ENCODE measurements around the gene SINHCAF.

DNA sequence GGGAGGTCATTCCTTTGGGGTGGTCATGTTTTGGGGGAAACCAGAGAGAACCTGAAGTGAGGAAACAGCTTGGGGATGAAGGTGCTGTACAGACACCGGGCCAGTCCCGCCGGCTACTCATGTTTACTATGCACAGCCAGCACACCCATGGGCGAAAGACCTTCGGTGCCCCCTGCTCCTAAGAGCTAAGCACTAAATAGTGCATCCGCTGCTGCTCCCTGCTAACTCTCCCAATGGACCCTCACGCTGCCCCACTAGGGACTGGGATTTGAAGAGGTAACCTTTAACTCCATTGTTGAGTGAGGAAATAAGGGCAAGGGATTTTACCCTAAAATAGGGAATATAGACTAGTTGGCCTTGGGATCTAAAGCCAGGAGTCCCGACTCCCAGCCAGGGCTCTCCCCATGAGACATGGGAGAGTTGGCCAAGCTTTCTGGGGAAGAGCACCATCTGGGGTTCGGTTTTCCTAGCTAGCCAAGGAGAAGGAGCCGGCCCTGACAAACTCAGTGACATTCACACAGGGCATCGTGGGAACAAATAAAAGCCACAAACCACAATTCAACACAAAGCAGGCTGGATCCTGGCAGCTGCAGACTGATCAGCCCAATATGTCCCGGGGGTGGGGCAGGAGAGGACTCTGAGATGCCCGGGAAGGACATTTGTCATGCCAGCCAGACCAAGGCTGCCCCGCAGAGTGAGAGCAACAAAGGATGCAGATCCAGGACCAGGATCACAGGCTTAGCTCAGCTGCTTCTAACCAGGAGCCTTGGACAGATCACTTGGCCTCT, 91.7 kb downstream of the SINHCAF start:
- TF ChIP-seq POLR2AphosphoS5 (IDR thresholded peaks at IDR 0.05) (no peak), RAD21 (conservative IDR thresholded peaks at IDR 0.05) (no peak), EP300 (conservative IDR thresholded peaks at IDR 0.05; ENCODE audit: poor library complexity, severe bottlenecking) (no peak), TAF1 (IDR thresholded peaks at IDR 0.05; ENCODE audit: low read depth) (no peak), EZH2 (IDR thresholded peaks at IDR 0.05; ENCODE audit: borderline replicate concordance, insufficient read depth, low read length, poor library complexity, severe bottlenecking) (no peak), MXI1 (conservative IDR thresholded peaks at IDR 0.05; ENCODE audit: poor library complexity, severe bottlenecking) (no peak), SMC3 (conservative IDR thresholded peaks at IDR 0.05; ENCODE audit: poor library complexity) (no peak)
- TF ChIP-seq, protein P1, sequence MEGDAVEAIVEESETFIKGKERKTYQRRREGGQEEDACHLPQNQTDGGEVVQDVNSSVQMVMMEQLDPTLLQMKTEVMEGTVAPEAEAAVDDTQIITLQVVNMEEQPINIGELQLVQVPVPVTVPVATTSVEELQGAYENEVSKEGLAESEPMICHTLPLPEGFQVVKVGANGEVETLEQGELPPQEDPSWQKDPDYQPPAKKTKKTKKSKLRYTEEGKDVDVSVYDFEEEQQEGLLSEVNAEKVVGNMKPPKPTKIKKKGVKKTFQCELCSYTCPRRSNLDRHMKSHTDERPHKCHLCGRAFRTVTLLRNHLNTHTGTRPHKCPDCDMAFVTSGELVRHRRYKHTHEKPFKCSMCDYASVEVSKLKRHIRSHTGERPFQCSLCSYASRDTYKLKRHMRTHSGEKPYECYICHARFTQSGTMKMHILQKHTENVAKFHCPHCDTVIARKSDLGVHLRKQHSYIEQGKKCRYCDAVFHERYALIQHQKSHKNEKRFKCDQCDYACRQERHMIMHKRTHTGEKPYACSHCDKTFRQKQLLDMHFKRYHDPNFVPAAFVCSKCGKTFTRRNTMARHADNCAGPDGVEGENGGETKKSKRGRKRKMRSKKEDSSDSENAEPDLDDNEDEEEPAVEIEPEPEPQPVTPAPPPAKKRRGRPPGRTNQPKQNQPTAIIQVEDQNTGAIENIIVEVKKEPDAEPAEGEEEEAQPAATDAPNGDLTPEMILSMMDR (IDR thresholded peaks at IDR 0.05; ENCODE audit: poor library complexity, severe bottlenecking), result no peak
- TF ChIP-seq, protein P2, sequence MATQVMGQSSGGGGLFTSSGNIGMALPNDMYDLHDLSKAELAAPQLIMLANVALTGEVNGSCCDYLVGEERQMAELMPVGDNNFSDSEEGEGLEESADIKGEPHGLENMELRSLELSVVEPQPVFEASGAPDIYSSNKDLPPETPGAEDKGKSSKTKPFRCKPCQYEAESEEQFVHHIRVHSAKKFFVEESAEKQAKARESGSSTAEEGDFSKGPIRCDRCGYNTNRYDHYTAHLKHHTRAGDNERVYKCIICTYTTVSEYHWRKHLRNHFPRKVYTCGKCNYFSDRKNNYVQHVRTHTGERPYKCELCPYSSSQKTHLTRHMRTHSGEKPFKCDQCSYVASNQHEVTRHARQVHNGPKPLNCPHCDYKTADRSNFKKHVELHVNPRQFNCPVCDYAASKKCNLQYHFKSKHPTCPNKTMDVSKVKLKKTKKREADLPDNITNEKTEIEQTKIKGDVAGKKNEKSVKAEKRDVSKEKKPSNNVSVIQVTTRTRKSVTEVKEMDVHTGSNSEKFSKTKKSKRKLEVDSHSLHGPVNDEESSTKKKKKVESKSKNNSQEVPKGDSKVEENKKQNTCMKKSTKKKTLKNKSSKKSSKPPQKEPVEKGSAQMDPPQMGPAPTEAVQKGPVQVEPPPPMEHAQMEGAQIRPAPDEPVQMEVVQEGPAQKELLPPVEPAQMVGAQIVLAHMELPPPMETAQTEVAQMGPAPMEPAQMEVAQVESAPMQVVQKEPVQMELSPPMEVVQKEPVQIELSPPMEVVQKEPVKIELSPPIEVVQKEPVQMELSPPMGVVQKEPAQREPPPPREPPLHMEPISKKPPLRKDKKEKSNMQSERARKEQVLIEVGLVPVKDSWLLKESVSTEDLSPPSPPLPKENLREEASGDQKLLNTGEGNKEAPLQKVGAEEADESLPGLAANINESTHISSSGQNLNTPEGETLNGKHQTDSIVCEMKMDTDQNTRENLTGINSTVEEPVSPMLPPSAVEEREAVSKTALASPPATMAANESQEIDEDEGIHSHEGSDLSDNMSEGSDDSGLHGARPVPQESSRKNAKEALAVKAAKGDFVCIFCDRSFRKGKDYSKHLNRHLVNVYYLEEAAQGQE (IDR thresholded peaks at IDR 0.05; ENCODE audit: borderline replicate concordance), result no peak

Measured in neural cell (in vitro differentiated cells).